ENCODE results near the gene PIK3R3.
"Not testable (repeated sequence)": the region's sequence is repeated elsewhere in the genome, so short reads cannot be mapped to it uniquely, and the experiment has no call there.

The PIK3R3 gene

DNA sequence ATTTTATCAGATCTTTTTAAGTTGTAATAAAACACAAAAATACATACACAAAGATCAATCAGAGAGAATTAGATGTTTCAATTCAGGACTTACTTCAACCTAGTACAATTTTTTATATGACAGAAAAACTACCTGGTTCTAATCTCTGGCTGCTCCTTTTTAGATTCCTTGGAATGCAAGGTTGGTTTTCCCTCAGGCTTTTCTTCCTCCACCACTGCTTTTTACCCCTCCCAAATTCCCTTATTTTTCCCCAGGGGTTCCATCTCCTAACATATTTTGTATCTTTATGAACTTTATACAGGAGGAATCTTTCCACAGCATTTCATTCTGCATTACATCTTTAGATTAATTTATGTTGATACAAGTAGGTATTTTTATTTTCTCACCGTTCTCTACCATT lies 33.2 kb downstream of the PIK3R3 start:
- no peak for DNase-seq

DNA sequence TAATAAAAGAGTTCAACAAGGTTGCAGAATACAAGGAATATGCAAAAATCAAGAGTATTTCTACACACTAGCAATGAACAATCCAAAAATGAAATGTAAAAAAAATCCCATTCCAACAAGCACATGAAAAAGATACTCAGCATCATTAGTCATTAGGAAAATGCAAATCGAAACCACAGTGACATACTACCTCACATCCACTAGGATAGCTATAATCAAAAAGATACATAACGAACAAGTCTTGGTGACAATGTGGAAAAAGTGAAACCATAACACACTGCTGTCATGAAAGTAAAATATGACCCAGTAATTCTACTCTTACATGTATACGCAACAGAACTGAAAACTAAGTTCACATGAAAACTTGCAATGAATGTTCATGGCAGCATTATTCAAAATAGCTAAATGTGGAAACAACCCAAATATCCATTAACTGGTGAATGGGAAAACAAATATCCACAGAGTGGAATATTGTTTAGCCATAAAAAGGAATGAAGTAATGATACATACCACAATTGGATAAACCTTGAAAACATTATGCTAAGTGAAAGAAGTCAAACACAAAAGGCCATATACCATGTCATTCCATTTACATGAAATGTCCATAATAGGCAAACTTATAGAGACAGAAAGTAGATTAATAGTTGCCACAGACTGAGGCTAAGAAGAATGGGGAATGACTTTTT lies 34.3 kb downstream of the PIK3R3 start:
- no peak for DNase-seq

GRCh38 chr1:46097149-46097472 lies 35.3 kb downstream of the PIK3R3 start:
- no peak for DNase-seq

DNA sequence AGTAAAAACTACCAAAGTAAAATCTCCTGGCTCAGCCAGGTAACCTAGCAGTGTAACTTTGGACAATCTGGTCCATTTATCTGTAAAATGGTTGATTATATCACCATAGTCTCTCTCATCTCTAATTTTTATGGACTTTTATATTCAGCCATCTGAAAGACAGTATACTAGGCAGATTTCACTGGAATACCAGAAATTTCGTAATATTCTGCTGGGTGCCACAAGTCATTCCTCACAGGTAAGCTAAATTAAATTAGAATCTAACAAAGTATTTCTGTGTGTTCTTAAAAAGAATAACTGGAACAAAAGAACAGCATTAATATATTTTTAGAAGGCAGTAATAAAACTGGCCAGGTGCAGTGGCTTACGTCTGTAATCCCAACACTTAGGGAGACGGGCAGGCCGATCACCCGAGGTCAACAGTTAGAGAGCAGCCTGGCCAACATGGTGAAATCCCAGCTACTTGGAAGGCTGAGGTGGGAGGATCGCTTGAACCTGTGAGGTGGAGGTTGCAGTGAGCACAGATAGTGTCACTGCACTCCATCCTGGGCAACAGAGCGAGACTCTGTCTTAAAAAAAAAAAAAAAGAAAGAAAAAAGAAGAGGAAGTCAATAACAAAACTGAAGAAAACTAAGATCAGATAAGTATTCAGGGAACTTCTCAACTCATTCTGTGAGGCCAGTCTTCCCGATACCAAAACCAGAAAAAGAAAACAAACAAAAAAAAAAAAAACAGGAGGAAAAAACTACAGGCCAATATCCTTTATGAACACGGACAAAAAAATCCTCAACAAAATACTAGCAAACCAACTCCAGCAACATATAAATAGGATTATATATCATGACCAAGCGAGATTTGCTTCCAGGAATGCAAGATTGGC lies 35.9 kb downstream of the PIK3R3 start:
- DNase-seq, result no peak

GRCh38 chr1:46095110-46095509 lies 37.3 kb downstream of the PIK3R3 start:
- not testable (repeated sequence) for DNase-seq

DNA sequence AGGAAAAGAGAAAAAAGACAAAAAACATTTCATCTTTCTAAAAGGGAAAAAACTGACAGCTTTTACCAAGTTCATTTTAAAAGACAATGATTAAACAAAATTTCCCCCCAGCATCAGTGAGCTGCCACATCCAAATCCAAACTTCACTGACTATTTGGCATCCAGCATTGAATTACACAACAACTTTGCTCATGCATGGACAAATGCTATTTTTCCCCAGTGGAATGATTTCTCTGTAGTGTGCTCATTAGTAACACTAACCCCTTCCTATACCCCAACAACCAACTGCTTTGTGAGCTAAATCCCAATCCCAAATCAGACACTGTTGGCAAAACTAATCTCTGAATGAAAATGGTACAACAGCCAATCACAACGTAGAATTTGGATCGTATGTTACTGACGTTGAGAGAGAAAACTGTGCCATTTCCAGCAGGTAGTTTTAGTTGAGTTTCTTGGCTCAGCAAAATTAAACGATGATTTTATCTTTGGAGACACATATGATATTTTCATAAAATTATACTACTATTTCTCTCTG lies 37.9 kb downstream of the PIK3R3 start:
- no peak for DNase-seq

DNA sequence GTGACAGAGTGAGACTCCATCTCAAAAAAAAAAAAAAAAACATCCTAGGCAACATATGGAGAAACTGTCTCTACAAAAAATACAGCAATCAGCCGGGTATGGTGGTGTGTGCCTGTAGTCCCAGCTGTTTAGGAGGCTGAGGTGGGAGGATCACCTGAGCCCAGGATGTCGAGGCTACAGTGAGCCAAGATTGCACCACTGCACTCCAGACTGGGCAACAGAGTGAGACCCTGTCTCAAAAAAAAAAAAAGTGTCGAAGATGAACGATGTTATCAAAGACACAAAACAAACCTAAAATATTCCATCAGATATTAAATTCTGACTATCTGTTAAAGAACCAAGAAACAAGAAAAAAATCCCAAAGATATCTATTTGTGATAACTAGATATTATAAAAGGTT lies 38.6 kb downstream of the PIK3R3 start:
- not testable (repeated sequence) for DNase-seq

DNA sequence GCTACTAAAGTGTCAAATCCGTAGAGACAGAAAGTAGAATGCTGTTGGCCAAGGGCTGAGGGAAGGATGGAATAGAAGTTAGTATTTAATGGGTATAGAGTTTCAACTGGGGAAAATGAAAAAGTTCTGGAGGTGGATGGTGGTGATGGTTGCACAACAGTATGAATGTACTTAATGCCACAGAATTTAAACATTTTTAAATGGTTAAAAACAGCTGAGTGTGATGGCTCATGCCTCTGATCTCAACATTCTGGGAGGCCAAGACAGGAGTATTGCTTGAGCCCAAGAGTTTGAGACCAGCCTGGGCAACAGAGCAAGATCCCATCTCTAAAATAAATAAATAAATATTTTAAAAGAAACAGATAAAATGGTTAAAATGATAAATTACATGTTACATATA lies 44.5 kb downstream of the PIK3R3 start:
- no peak for DNase-seq

DNA sequence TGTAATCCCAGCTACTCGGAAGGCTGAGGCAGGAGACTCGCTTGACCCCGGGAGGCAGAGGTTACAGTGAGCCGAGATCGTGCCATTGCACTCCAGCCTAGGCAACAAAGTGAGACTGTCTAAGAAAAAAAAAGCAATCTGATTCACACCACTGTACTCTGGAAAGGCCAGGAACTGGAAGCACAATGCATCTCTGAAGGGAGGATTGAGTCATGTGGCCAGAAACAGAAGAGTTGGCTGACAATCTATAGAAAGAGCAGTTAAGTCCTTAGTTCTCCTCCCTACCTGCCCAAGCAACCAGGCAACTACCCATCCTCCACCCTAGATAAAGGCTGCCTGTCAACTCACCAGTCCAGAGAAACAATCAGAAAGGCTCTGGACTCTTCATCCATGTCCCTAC lies 45.9 kb downstream of the PIK3R3 start:
- DNase-seq, result no peak

DNA sequence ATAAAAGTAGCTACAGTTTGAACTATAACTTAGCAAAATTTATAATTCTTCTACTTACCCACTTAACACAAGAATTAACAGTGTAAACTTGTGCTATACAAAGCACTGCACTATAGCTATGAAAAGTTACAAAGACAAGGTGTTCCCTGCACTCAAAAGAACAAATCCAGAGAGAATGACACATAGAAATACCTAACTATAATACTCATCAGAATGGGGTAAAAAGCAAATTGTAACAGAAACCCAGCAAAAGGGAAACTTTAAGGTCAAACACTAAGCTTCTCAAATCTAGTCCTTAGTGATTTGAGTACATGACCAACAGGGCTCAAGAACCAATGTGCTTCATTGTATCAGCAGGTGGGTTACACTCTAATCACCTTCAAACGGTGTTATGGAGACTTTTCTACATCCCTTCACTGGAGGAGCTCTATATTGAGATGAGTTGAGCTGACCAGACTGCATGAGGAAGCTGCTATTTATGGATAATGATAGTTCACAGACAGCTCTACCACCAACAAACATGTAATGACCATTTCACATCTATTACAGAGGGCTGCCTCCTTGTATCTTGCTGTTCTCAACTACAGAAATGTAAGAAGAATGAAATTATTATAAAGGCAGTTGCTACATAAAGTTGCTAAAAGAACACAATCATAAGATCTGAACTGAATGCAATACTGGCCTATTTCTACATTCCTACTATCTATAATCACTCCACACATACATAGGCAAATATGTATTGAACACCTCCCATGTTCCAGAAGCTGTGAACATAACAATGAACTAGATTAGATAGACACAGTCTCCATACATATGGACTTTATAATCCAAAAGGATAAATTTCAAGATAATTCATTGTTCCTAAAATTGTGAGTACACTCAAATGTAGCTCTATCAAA lies 47.6 kb downstream of the PIK3R3 start:
- DNase-seq, result no peak

- no peak for DNase-seq
Observed at GRCh38 chr1:46083579-46083978, 48.9 kb downstream of the PIK3R3 start.

- DNase-seq, result no peak
Observed at GRCh38 chr1:46081619-46082018, 50.8 kb downstream of the PIK3R3 start.

DNA sequence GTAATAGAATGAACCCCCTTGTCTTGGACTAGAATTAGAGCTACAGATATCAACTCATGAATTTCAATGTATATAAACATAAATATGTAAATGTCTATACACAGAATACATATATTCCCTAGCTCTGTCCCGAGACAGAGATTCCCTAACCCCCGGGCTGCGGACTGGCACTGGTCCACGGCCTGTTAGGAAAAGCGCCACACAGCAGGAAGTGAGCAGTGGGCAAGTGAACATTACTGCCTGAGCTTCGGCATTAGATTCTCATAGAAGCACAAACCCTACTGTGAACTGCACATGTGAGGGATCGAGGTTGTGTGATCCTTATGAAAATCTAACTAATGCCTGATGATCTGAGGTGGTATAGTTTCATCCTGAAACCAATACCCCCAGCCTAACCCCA lies 51.2 kb downstream of the PIK3R3 start:
- no peak for DNase-seq

GRCh38 chr1:46080257-46080656 lies 52.2 kb downstream of the PIK3R3 start:
- DNase-seq, result no peak

DNA sequence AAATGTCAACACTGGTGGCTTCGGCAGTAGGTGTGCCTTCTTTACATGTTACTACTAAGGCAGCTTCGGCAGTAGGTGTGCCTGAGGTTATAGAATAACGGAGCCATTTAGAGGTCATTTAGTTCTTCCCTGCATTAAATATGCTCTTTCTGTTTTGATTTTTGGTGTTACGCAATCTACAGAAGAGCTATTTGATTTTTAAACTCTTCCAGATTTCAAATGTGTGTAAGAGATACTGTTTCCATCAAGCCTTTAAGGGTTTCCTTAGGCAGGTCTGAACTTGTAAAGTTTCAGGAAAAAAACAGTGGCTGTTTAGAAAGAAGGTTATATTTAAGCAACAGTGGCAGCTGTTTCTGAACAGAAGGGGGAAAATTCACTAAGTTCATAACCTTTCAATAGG lies 54.8 kb downstream of the PIK3R3 start:
- DNase-seq, result no peak

DNA sequence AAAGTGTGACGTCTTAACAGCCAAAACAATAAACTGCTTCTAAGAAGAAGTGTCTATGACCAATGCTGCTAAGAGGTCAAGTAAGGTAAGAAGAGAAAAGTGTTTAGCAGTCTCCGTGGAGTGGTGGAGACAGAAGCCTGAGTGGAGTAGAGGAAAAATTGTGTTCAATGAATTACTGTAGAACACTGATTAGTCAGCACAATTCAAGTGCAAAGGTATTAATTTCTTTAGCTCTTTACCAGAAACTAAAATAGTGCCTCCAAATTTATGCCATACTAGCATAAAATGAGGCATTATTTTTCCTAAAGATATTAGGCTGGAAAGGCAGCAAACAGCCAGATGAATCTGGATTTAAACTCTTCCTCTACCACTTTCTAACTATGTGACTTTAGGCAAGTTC lies 56.1 kb downstream of the PIK3R3 start:
- DNase-seq, result no peak

DNA sequence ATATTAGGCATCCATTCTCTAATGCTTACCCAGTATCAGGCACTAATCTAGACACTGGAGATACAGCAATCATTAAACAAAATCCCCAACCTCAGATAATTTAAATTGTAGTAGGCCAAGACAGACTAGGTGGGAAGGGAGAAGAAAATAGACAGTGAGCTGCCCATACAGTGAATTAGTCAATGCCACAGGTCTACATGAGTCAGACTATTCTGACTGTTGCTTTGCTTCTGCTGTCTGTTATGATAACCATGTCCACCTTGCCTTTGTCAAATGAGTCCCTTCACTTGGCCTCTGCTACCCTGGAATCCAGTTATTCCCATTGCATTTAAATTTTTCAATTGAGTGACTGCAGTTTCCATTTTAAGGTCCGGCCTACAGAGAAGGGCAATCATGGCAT lies 59.5 kb downstream of the PIK3R3 start:
- DNase-seq, result no peak

- DNase-seq, result no peak
Observed at GRCh38 chr1:46070164-46070814, 62.1 kb downstream of the PIK3R3 start.

DNA sequence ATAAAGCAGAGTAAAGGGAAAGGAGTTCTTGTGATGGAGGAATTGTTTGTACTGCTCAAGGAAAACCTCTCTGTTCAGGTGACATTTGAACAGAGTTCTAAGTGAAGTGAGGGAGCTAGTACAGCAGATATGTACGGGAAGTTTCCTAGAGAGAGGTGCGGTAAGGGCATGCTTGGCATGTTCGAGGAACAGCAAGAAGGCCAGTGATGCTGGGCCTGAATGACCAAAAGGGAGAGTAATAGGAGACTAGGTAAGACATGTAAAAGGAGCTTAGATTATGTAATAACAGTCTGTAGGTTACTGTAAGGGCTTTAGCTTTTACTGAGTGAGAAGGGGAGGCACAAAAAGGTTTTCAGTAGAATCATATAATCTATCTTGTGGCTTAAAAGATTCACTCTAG lies 63.9 kb downstream of the PIK3R3 start:
- DNase-seq, result no peak

GRCh38 chr1:46067652-46068051 lies 64.8 kb downstream of the PIK3R3 start:
- no peak for DNase-seq

DNA sequence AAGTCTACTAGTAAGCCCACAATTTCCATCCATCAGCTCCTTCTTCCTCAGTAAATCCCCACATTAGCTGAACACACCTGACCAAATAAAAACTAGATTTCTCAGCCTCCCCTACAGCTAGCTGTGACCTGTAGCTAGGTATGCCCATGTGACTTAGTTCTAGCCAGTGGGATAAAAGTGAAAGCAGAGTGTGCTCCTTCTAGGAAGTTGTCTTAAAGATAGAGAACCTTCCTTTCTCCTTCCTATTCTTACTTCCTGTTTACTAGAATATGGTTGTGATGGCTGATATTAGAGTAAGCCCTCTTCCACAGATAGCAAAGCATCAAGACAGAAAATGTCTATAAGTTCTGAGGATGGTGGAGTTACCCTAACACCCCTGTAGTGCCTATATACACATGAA lies 67.0 kb downstream of the PIK3R3 start:
- no peak for DNase-seq

DNA sequence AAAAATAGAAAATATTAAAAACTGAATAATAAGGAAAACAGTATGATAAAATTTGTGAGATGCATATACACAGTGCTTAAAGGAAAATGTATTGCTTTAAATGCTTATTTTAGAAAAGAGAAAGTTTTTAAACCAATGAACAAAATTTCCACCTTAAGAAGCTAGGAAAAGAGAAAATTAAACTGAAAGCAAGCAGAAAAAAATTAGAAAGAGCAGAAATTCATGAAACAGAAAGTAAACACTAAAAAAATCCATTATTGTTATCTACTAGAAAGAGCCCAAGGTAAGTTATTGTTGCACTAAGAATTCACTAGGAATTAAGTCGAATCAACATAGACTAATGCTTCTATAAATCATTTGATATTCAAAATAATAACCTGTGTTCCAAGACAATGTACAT lies 67.7 kb downstream of the PIK3R3 start:
- no peak for DNase-seq
